Stimulated activated CD4-positive, alpha-beta T cell treated with anti-CD3 and anti-CD28 coated beads, Interleukin-1b, Interleukin-23, amount 100 ng/mL, for 24 hours (primary cell): ENCODE data around the gene CENATAC.
A peak's percentile ranks its signal among the peaks of the same experiment; 100 is the strongest.
"Not testable (repeated sequence)": the region's sequence is repeated elsewhere in the genome, so short reads cannot be mapped to it uniquely, and the experiment has no call there.

Experiments used
- DNase-seq, 4 experiments: peaks; one replicate each; pipeline ENCODE4 v3.0.0-alpha.2; 2020; ENCODE audit warnings: low read depth in 4 of 4, low spot score in 1 of 4

CENATAC gene

DNA sequence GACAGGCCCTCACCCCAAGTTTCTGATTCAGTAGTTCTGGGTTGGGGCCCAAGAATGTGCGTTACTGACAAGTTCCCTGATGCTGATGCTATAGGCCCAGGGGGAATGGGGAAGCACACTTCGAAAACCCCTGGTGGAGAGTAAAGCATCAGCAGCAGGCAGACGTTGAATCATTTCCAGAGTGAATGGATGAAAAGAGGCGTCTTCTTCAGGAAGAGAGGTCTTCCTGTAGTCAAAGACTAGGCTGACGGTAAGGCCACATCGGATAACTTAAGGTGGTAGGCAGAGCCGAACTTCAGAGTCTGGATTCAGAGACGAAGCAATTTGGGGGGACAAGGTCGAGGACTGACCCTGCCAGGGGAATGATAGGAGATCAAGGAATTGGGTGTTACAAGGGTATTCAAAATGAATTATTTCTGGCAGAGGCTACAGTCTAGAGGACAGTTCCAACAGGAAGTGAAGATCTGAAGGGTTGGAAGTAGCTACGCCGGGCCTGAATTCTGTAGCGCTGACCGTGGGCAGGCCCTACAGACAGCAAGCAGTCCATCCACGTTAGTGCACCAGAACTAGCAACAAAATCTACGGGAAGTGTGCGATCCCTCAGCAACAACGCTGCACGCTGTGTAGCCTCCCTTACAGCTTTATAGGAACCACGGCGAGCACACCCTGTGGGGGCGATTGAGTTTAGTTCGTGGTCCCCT, 862 bp upstream of the CENATAC start:
- peak in 1 of 4 experiments; percentile 35 for DNase-seq

- no peak for DNase-seq
Measured at GRCh38 chr11:118998388-118998717, 415 bp downstream of the CENATAC start.

GRCh38 chr11:118998822-118999221, 884 bp downstream of the CENATAC start:
- no peak for DNase-seq

- DNase-seq = no peak
Measured at GRCh38 chr11:119000906-119001305, 3.0 kb downstream of the CENATAC start.

DNA sequence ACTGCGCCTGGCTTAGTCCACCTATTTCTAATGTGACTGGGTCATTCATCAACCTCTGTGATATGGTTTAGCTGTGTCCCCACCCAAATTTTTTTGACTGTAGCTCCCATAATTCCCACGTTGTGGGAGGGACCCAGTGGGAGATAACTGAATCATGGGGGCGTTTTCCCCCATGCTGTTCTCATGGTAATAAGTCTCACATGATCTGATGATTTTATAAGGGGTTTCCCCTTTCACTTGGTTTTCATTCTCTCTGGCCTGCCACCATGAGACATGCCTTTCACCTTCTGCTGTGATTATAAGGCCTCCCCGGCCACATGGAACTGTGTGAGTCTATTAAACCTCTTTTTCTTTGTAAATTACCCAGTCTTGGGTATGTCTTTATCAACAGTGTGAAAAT, 8.7 kb downstream of the CENATAC start:
- no peak for DNase-seq

GRCh38 chr11:119011476-119012053, 13.6 kb downstream of the CENATAC start:
- DNase-seq = no peak

DNA sequence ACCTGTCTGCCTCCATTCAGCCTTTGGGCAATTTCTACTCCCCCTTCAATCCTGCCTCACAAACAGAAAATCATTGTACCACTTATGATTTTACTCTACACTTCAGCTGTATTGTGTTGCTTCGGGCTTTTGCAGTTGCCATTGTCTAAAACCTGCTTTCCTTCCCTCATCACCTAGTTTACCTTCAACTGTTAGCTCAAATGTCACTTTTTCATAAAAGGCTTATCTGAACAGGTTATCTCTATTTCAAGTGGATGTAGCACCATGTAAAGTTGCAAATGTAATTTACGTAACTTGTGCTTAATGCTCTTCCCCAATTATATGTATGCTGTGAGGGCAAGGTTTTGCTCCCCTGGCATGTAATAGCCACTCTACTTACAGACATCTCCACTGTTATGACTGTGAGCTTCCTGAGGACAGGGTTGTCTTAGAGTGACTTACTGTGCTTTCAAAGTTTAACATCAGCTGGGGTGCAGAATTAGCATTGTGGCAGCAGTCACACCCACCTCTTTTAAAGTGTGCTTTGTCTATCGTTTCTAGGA, 14.8 kb downstream of the CENATAC start:
- no peak for DNase-seq

DNA sequence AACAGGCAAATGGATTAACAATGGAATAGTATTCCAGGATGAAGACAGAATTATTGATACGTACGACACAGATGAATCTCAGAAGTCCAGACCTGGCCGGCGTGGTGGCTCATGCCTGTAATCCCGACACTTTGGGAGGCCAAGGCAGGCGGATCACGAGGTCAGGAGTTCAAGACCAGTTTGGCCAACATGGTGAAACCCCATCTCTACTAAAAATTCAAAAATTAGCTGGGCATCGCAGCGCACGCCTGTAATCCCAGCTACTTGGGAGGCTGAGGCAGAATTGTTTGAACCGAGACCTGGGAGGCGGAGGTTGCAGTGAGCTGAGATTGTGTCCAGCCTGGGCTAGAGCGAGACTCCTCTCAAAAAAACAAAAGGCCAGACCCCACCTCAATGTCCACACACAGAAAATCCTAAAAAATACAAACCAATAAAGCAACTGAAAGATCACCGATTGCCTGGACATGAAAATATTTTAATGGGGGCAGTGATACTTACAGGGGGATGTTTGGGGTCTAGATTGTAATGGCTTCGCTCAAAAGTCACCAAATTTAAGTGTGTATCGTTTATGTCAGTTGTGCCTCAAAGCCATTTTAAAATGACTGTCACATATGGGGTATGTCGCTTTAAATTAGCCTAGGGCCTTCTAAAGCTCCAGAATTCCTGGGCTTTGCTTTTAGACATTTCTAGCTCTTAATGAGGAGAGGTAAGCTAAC, 16.4 kb downstream of the CENATAC start:
- DNase-seq = no peak

DNA sequence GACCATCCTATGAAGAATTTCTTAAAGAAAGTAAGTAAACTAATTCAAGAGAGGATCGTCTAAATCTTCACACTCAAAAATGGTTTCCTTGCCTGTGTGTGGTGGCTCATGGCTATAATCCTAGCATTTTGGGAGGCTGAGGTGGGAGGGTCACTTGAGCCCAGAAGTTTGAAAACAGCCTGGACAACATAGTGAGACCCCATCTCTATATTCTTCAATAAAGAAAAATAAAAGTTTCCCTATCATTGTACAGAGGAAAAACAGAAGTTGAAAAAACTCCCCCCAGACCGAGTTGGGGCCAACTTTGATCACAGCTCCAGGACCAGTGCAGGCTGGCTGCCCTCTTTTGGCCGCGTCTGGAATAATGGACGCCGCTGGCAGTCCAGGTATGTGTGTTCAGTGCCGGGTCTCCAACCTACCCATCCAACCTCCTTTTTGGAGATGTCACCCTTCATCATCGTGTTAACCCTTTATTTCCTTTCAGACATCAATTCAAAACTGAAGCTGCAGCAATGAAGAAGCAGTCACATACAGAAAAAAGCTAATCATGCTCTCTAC, 17.2 kb downstream of the CENATAC start:
- DNase-seq = no peak

GRCh38 chr11:119016216-119017009, 18.5 kb downstream of the CENATAC start:
- DNase-seq = no peak

DNA sequence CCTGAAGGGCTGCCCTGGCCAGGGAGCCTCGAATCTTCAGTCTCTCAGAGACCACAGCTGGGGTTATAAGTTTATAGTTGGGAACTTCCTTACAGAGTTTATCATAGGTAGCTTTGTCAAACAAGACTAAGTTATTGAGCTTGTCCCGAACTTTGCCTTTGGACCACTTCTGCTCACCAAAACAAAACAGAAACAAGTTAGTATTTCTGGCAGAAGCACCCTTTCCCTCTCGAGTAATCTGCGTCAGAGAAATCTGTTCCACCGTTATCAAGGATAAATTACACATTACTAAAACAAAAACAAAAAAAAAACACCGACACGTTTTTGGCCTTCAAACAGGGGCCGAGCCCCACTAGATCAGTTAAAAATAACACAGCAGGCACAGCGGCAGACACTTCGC, 19.4 kb downstream of the CENATAC start:
- not testable (repeated sequence) for DNase-seq

- DNase-seq = peak; percentile 85 to 92 (median 88)
Measured at GRCh38 chr11:119018074-119018938, 20.4 kb downstream of the CENATAC start, which contains the start of the genes RPS25 and TRAPPC4. Gene RPS25 (minus strand): TSS chr11:119018343. CDS start chr11:119018284, 59 bp downstream. Gene TRAPPC4 (plus strand): TSS chr11:119018766. CDS start chr11:119018796, 30 bp downstream.

DNA sequence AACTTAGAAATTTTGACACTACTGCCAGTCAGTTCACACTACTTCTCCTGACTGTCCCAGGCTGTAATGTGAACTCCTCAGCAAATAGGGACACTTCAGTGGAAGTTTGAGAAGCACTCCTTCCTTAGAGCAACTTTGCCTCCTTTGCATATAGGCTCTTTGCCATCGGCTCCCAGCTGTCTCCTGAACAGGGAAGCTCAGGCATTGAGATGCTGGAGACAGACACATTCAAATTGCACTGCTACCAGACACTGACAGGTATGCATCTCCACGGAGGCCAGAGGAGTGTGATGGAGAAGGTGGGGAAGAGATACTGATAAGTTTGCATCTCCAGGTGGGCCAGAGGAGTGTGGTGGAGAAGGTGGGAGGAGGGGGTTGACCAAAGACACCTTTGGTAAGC, 22.1 kb downstream of the CENATAC start:
- DNase-seq = no peak

- DNase-seq = no peak
Measured at GRCh38 chr11:119021631-119022030, 23.7 kb downstream of the CENATAC start.

GRCh38 chr11:119023741-119024140, 25.8 kb downstream of the CENATAC start:
- DNase-seq = no peak

DNA sequence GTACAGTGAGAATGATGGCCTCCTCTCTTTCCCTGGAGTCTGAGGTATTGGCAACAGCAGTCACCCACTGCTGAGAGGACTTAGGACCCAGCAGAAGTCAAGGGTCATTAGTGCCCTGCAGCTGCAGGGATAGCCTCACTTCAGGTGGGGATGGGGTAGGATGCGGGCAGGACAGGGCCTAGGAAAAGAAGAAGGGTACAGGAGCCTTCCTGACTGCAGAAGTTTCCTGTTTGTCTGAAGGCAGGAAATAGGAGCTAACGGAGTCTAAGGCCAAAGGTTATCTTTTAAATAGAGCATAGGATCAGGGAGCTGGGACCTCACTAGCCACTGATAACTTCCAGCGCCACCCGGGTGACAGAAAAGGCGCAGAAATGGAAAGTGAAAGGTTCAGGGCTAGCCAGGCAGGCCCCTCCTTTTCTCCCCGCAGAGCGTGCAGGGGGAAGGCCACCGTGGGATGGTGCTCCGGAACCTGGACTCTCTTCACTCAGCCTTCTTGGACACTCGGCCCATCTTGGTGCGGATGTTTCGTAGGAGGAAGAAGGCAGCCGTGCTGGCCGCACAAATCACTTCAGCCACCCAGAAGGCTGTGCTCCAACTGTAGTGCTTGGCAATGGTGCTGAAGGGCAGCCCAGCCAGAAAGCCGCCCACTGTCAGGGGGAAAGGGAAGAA, 26.6 kb downstream of the CENATAC start:
- DNase-seq = no peak

DNA sequence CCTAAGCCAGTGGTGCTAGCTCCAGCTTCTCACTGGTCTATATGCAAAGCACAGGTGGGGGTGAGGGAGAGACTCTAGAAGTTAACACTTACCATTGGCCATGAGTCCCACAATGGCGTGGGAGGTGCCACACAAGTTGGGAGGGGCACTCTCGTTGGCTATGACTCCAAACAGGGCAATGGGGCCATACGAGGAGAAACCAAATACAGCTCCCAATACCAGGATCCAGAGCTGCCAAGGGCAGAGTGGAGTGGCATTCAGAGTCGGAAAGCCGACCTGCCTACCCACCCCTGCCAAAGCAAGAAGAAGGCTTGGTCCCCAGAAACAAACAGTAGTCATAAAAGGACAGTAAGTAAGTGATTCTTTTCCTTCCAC, 27.1 kb downstream of the CENATAC start:
- DNase-seq = no peak

- no peak for DNase-seq
Measured at GRCh38 chr11:119025541-119025940, 27.6 kb downstream of the CENATAC start.

GRCh38 chr11:119025978-119026766, 28.2 kb downstream of the CENATAC start:
- no peak for DNase-seq
